WERI-Rb-1 (cell line): ENCODE measurements around the gene UQCRFS1.
"Not testable (repeated sequence)": the region's sequence is repeated elsewhere in the genome, so short reads cannot be mapped to it uniquely, and the experiment has no call there.

Experiments used
- DNase-seq: peaks from one replicate; pipeline ENCODE4 v3.0.0-alpha.2; 2020
- H3K27ac ChIP-seq: fragments of 250-450 bp; sonication (Bioruptor Pico); 2 replicates; pipeline ENCODE4 v1.5.1; 2020; ENCODE audit warnings: mild to moderate bottlenecking, moderate library complexity
- H3K27me3 ChIP-seq: fragments of 250-450 bp; sonication (Bioruptor Pico); 2 replicates; pipeline ENCODE4 v1.5.1; 2021; ENCODE audit warnings: mild to moderate bottlenecking, low read depth, moderate library complexity; ENCODE audit not compliant: insufficient read depth, severe bottlenecking
- H3K36me3 ChIP-seq: fragments of 250-450 bp; sonication (Bioruptor Pico); 2 replicates; pipeline ENCODE4 v1.5.1; 2020; ENCODE audit warnings: mild to moderate bottlenecking, moderate library complexity
- H3K4me3 ChIP-seq: 2 replicates; pipeline ENCODE4 v1.5.1; 2011; ENCODE audit warnings: low read depth, mild to moderate bottlenecking, control low read depth, low read length
- H3K9me3 ChIP-seq: fragments of 250-450 bp; sonication (Bioruptor Pico); 2 replicates; pipeline ENCODE4 v1.5.1; 2021; ENCODE audit warnings: mild to moderate bottlenecking, moderate library complexity; ENCODE audit not compliant: severe bottlenecking
- CTCF ChIP-seq: IDR thresholded peaks from 2 replicates; pipeline ENCODE4 v1.5.1; 2011; ENCODE audit warnings: low read depth, mild to moderate bottlenecking, control low read depth, inconsistent platforms, low read length

Gene UQCRFS1

GRCh38 chr19:29256516-29256915 is 43.6 kb upstream of the UQCRFS1 start:
- Histone ChIP-seq H3K27ac (no peak overlapping the region), H3K27me3 (peaks cover 57% of the 10 kb centered on the region), H3K4me3 (no peak overlapping the region), H3K9me3 (no peaks in the 10 kb centered on the region), H3K36me3 (no peaks in the 10 kb centered on the region)
- TF ChIP-seq CTCF = no peak
- no peak for DNase-seq

GRCh38 chr19:29255912-29256311 is 43.0 kb upstream of the UQCRFS1 start:
- DNase-seq = no peak
- no peak for TF ChIP-seq CTCF
- no peak overlapping the region for H3K4me3 ChIP-seq
- peaks cover 54% of the 10 kb centered on the region for H3K27me3 ChIP-seq
- H3K9me3 ChIP-seq = no peaks in the 10 kb centered on the region
- no peak overlapping the region for H3K27ac ChIP-seq
- H3K36me3 ChIP-seq = no peaks in the 10 kb centered on the region

GRCh38 chr19:29255006-29255405 is 42.1 kb upstream of the UQCRFS1 start:
- Histone ChIP-seq H3K36me3 (no peaks in the 10 kb centered on the region), H3K27ac (no peak overlapping the region), H3K4me3 (no peak overlapping the region), H3K9me3 (no peaks in the 10 kb centered on the region), H3K27me3 (peaks cover 47% of the 10 kb centered on the region)
- DNase-seq = no peak
- TF ChIP-seq CTCF = no peak

GRCh38 chr19:29249798-29250197 is 36.8 kb upstream of the UQCRFS1 start:
- not testable (repeated sequence) for DNase-seq, H3K9me3 ChIP-seq, H3K4me3 ChIP-seq, H3K27ac ChIP-seq, H3K36me3 ChIP-seq
- H3K27me3 ChIP-seq = peaks cover 48% of the 10 kb centered on the region

GRCh38 chr19:29248332-29248844 is 35.4 kb upstream of the UQCRFS1 start:
- Histone ChIP-seq H3K36me3 (no peaks in the 10 kb centered on the region), H3K27ac (no peak overlapping the region), H3K27me3 (peaks cover 59% of the 10 kb centered on the region), H3K4me3 (no peak overlapping the region), H3K9me3 (no peaks in the 10 kb centered on the region)
- no peak for DNase-seq
- no peak for TF ChIP-seq CTCF

- no peak for TF ChIP-seq CTCF
- H3K27ac ChIP-seq = no peak overlapping the region
- peaks cover 64% of the 10 kb centered on the region for H3K27me3 ChIP-seq
- no peak overlapping the region for H3K4me3 ChIP-seq
- no peak for DNase-seq
- H3K36me3 ChIP-seq = no peaks in the 10 kb centered on the region
- H3K9me3 ChIP-seq = no peaks in the 10 kb centered on the region
Observed at GRCh38 chr19:29247872-29248271, 34.9 kb upstream of the UQCRFS1 start.
